Measurements from ENCODE around the gene DEDD2.

Gene DEDD2

DNA sequence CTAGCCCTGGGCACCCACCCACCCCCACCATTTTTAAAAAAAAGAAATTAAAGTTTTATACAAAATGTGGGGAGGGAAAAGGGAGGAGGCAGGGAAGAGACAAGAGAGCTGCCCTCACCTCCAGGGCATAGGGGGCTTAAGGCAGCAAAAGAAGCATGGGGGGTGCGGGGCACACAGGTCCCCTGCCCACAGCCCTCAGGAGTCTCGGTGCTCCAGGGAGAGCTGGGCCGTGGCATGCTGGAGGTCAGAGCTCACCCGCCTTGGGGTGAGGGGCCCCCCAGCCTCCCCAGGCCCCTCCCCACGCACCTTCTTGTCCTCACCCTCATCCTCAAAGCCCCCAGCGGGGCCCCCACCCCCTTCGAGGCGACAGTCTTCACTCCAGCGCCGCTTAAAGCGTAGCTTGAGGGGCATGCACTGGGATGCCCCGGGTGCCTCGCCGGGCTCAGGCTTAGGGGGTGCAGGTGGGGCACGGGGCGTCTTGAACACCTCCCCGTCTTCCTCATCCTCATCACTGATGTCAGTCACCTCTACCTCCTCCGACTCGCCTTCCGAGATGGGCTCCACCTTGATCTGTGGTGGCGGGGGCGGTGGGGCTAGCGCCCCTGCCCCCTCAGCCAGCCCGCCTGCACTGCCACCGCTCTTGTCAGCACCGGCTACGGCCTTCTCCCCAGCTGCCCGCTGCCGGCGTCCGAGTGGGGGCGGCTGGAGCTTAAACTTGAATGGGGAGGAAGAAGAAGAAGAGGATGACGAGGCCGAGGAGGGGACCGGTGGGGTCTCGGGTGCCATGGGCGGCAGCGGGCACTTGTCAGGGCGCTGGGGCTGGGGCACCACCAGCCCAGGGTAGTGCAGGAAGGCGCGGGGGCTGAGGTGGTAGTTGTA, 31.0 kb upstream of the DEDD2 start:
- no peak for DNase-seq

GRCh38 chr19:42247640-42248199, 30.2 kb upstream of the DEDD2 start:
- no peak for DNase-seq

DNA sequence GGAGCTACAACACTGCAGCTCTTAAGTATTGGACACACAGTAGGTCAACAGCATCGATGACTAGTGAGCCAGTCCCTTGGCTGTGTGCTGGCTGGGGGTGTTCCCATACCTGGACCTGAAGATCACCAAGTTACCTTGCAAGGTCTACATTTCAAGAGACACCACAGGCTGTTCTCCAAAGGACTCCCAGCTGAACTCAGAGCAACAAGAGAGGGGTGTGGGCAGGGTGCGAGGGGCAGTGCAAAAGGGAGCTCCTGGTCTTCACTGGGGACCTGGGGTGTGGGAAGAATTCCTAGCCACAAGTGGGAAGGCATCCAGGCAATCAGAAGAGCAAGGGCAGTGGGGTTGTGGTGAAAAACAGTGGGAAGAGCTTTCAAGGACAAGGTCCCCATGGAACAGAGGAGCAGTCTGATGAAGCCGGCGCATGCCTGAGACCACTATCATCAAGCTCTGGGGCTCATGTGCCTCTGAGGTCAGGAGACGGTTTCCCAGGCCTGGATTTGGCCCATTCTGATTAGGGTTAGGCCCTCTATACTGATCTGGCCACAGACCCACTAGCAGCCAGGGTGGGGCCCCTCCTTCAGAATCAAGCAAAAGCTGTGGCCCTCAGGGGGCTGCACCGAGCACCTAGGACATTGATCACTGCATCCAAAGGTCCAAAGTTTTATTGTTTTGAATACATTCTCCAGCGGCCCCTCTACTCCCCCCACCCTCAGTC, 29.6 kb upstream of the DEDD2 start:
- DNase-seq, result peak; percentile 39

DNA sequence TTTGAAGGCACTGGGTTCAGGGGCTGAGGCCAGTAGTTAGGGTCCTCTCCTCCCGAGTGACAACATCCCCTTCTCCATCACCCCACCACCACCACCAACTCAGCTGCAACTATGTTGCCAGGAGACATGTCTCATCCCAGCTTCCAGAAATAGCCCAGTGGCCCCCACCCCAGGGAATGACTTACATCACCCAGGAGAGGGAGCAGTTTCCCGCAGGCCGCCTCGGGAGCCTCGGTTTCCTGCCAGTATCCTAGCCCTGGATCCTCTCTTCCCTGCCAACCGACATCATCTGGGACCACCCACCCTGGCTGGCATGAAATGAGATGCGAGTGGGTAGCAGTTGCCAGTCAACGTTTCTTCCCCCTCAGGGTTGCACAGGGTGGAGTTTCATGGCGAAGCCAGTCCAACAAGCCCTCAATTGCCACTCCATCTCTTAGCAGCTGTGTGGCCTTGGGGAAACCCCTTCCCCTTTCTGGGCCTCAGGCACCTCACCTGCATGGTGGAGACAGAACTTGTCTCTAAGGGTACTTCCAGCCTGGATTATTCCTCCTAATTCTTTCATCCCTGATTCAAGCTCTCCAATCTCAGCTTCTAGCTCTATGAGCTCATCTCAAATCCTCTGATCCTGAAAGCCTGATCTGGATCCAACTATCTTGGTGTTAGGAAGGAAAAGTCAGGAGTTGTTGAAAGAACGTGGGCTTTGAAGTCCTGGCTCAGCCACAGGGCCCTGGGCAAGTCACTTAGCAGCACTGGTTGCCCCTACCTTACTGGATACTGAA, 28.9 kb upstream of the DEDD2 start:
- DNase-seq, result peak; percentile 82

- no peak for DNase-seq
Observed at GRCh38 chr19:42245231-42245630, 27.8 kb upstream of the DEDD2 start.

- DNase-seq, result peak; percentile 96
Observed at GRCh38 chr19:42244347-42245220, 27.1 kb upstream of the DEDD2 start.

- DNase-seq, result peak; percentile 99
Observed at GRCh38 chr19:42242512-42243409, 25.3 kb upstream of the DEDD2 start, which contains the start of gene GSK3A. GSK3A (minus strand) TSS chr19:42242602; CDS start chr19:42242465, 137 bp downstream.

- no peak for DNase-seq
Observed at GRCh38 chr19:42242069-42242511, 24.6 kb upstream of the DEDD2 start.

GRCh38 chr19:42241279-42241678, 23.8 kb upstream of the DEDD2 start:
- DNase-seq, result no peak

DNA sequence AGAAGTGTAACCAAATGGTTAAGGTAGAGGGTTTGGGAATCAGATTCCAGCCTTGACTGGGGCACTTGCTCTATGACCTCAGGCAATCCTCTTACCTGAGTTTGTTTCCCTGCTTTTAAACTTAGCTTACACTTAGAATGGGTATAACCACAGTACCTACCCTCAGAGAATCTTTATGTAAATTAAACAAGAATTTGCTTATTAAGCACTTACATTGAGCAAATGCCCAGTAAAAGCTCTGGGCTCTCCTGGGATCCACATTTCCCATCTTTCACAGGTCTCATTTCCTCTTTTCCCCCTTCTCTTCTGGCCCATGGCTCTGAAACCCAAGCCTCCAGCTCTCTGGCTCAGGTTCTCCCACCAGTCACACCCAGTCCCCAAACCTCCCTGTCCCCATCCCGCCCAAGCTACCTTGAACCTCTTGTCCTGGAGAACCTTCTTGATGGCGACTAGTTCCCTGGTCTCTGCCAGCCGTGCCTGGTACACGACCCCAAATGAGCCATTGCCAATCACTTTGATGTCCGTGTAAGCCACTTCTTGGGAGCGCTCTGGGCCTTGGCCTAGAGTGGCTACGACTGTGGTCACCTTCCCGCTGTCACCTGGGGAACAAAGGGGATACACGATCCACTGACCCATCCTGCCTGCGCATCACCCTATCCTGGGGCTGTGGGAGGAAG, 22.2 kb upstream of the DEDD2 start:
- DNase-seq, result no peak

DNA sequence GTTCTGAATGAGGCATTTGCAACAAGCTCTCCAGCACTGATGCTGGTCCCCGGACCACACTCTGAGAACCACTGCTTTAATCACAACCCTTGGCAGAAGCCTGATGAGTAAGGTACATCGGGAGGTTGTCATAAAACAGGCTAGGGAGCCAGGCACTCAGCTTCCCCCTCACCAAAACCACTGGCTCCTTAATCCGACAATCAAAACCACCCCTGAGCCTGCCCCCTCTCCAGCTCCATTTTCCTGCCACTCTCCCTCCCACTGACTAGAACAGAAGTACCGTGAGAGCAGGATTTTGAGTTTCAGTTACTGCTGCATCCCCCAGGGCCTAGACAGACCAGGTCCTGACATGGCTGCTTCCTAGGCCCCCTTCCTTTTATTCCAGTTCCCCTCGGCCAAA, 17.7 kb upstream of the DEDD2 start:
- no peak for DNase-seq

GRCh38 chr19:42234364-42234763, 16.9 kb upstream of the DEDD2 start:
- DNase-seq, result no peak

- DNase-seq, result no peak
Observed at GRCh38 chr19:42233678-42234292, 16.3 kb upstream of the DEDD2 start.

- no peak for DNase-seq
Observed at GRCh38 chr19:42233106-42233505, 15.6 kb upstream of the DEDD2 start.

GRCh38 chr19:42232435-42232834, 15.0 kb upstream of the DEDD2 start:
- no peak for DNase-seq

DNA sequence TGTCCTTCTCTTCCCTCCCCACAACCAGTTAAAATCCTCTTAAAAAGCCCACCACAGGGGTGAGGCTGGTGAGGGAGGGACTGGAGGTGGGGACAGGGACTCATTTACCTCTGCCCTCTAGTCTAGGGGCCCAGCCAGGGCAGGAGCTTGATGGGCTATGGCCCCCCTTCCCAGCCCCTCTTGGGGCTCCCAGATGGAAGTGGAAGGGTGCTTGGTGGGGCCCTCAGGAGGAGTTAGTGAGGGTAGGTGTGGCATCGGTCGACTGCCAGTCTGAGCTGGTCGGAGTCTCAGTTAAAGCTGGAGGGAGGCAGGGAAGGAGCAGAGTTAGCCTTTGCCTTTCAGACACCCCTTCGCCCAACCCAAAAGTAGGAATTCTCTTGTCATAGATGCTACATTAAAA, 13.1 kb upstream of the DEDD2 start:
- DNase-seq, result no peak

- no peak for DNase-seq
Observed at GRCh38 chr19:42229855-42230351, 12.4 kb upstream of the DEDD2 start.

GRCh38 chr19:42229301-42229854, 11.9 kb upstream of the DEDD2 start:
- DNase-seq, result no peak

DNA sequence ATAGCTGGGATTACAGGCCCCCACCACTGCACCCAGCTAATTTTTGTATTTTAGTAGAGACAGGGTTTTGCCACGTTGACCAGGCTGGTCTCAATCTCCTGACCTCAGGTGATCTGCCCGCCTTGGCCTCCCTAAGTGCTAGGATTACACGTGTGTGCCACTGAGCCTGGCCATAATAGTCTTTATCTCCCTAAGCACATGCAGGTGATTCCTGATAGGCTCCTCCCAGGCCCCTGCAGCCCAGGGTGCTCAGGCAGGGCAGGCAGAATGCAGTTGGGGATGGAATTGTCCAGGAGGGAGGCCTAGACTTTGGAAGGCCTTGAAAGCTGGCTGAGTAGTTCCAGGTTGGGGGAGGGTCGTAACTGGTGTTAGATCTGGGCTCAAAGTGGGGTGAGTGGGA, 11.2 kb upstream of the DEDD2 start:
- no peak for DNase-seq

Data from femur (tissue), 1 donor.